HepG2 (cell line): ENCODE measurements around the gene POLN. TPM values are rescaled to one million over a fixed set of nuclear protein-coding genes. Genes with fewer than 3 reads are reported as not detected.

Source experiments
- ARID5B ChIP-seq: IDR thresholded peaks from 2 replicates; pipeline ENCODE4 v1.4.0; 2020; ENCODE audit warnings: mild to moderate bottlenecking, missing genetic modification reagents
- ATM ChIP-seq: fragments of 450-650 bp; IDR thresholded peaks from 2 replicates; pipeline ENCODE4 v1.7.1; 2017; ENCODE audit warnings: mild to moderate bottlenecking, borderline replicate concordance
- CBX5 ChIP-seq: sonication (generic); formaldehyde crosslinking; IDR thresholded peaks from 2 replicates; pipeline ENCODE4 v1.4.0; 2020; ENCODE audit warnings: missing genetic modification reagents, borderline replicate concordance
- ETV5 ChIP-seq: IDR thresholded peaks from 2 replicates; pipeline ENCODE4 v1.6.1; 2018; ENCODE audit warnings: missing biosample characterization, missing genetic modification reagents, inconsistent platforms, borderline replicate concordance
- KLF16 ChIP-seq, 2 experiments: sonication (generic) in 1 of 2; formaldehyde crosslinking in 1 of 2; IDR thresholded peaks; 2 replicates each; pipeline versions ENCODE4 v1.6.1 to v1.8.0; 2016 to 2023; ENCODE audit warnings: missing genetic modification reagents in 2 of 2, missing compliant biosample characterization in 1 of 2
- LCORL ChIP-seq, 2 experiments: fragments of 450-650 bp in 1 of 2; sonication (generic) in 1 of 2; formaldehyde crosslinking in 1 of 2; IDR thresholded peaks; 2 replicates each; pipeline versions ENCODE4 v1.5.0 to v1.6.1; 2017 to 2020; ENCODE audit warnings: antibody characterized with exemption in 1 of 2, missing genetic modification reagents in 1 of 2
- MTA3 ChIP-seq: sonication (generic); formaldehyde crosslinking; IDR thresholded peaks from 2 replicates; pipeline ENCODE4 v1.4.0; 2020; ENCODE audit warnings: missing genetic modification reagents
- NFE2L2 ChIP-seq: fragments of 150-350 bp; IDR thresholded peaks from 2 replicates; pipeline ENCODE4 v1.6.1; 2014; ENCODE audit warnings: low read length
- REXO4 ChIP-seq: sonication (generic); formaldehyde crosslinking; IDR thresholded peaks from 2 replicates; pipeline ENCODE4 v1.8.0; 2022; ENCODE audit warnings: missing genetic modification reagents, mild to moderate bottlenecking, borderline replicate concordance
- SNRNP70 ChIP-seq: fragments of 200-400 bp; formaldehyde crosslinking; IDR thresholded peaks from 2 replicates; pipeline ENCODE4 v1.6.1; 2017; ENCODE audit warnings: mild to moderate bottlenecking, low read depth, low read length, moderate library complexity
- THYN1 ChIP-seq: sonication (generic); formaldehyde crosslinking; IDR thresholded peaks from 2 replicates; pipeline ENCODE4 v1.8.1; 2023; ENCODE audit warnings: low read depth, mild to moderate bottlenecking, moderate library complexity, missing genetic modification reagents, borderline replicate concordance
- ZBTB34 ChIP-seq: sonication (generic); formaldehyde crosslinking; IDR thresholded peaks from 2 replicates; pipeline ENCODE4 v1.8.0; 2022; ENCODE audit warnings: mild to moderate bottlenecking, missing genetic modification reagents
- ZNF318 ChIP-seq: sonication (generic); formaldehyde crosslinking; IDR thresholded peaks from 2 replicates; pipeline ENCODE4 v1.4.0; 2020; ENCODE audit warnings: mild to moderate bottlenecking, missing genetic modification reagents
- ZNF431 ChIP-seq: sonication (generic); formaldehyde crosslinking; IDR thresholded peaks from 2 replicates; pipeline ENCODE4 v1.9.0; 2022; ENCODE audit warnings: missing genetic modification reagents, low read depth, mild to moderate bottlenecking, borderline replicate concordance
- ZNF432 ChIP-seq: sonication (generic); formaldehyde crosslinking; IDR thresholded peaks from 2 replicates; pipeline ENCODE4 v1.5.0; 2020; ENCODE audit warnings: missing genetic modification reagents, mild to moderate bottlenecking, borderline replicate concordance
- polyA plus RNA-seq, 8 experiments: library from polyadenylated mRNA; depleted of rRNA in 3 of 8; stranded (reverse) in 7 of 8; unstranded in 1 of 8; fragments of >200 nt; fragmentation: Illumina TruSeq in 4 of 8; extraction: Trizol in 4 of 8; gene quantifications; 2 replicates each; pipeline versions ENCODE4 v1.2.1 to v1.2.3, GENCODE V29; 2011 to 2016; ENCODE audit warnings: low read depth in 4 of 8, missing spikeins in 1 of 8, mixed read lengths in 1 of 8; ENCODE audit not compliant: insufficient read depth in 1 of 8
- total RNA-seq, 5 experiments: library from RNA; depleted of rRNA; stranded (reverse); fragments of >200 nt; fragmentation: Illumina TruSeq; extraction: Trizol; gene quantifications; 2 replicates each; pipeline ENCODE4 v1.2.3, GENCODE V29; 2016; ENCODE audit warnings: low read depth in 1 of 5

Gene POLN
- total and polyA plus RNA-seq, 2 of the 13 experiments (the other 11 are each of a cell fraction or from before 2014, with no cell fraction given), result 0.93 to 1.5 TPM

GRCh38 chr4:2262145-2262943 lies 20.4 kb upstream of the POLN start (continued):
- TF ChIP-seq THYN1 (no peak), ZBTB34 (no peak), NFE2L2 (no peak), MTA3 (CRISPR knock-in tag) (no peak), KLF16 (CRISPR knock-in tag; IDR thresholded peaks at IDR 0.05) (peak in 1 of 2 experiments; percentile 55; a peak in 1 of 4 replicates), ZNF318 (CRISPR knock-in tag) (no peak), ZNF432 (no peak), REXO4 (peak; percentile 79; the same call in 1 of the 2 replicates), ETV5 (CRISPR knock-in tag) (peak; percentile 34), CBX5 (CRISPR knock-in tag) (no peak), SNRNP70 (no peak), ZNF431 (CRISPR knock-in tag) (no peak; the same call in 1 of the 2 replicates), LCORL (IDR thresholded peaks at IDR 0.05) (no peak), LCORL (CRISPR knock-in tag; IDR thresholded peaks at IDR 0.05) (no peak; the same call in 1 of the 2 replicates), ATM (no peak), ARID5B (CRISPR knock-in tag) (no peak)
